NCI-H2107 treated with DMSO at 0.1 percent for 48 hours (cell line): ENCODE results near the gene ZFP30.

Experiments used
- DNase-seq: peaks from one replicate; lab custom pipeline; 2025; ENCODE audit not compliant: unreplicated experiment; lab: John Stamatoyannopoulos, UW

Gene ZFP30

GRCh38 chr19:37564624-37565369, 90.5 kb downstream of the ZFP30 start:
- no peak for DNase-seq
